Measurements from ENCODE around the gene FCN2.
A peak's percentile ranks its signal among the peaks of the same experiment; 100 is the strongest.

The FCN2 gene

DNA sequence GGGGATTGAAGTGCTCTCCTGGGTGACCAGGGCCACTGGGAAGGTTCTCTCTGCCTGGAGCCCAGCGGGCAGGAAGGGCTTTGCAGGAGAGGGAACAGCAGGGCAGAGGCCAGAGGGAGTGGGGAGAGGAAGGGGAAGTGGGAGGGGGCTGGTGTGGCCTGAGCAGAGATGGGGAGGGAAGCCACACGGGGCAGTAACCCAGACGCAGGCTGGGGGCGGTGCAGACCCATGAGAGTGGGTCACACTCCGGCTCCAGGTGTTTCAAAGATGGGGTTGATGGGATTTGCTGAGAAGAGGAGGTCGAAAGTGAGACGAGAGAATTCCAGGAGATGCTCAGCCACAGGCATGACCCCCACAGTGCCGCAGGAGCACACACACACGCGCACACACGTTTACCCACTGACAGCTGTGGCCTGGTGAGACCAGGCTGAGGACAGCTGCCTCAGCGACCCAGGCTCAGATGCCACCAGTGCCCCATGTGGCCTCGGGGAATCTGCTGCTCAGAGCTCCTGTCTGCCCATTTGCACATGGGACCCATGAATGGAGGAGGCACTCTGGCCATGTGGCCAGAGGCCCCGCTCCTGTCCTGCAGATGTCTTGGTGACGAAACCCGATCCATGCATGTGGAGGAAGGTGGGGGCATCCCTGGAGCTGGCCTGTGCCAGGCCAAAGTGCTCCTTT is 32.7 kb upstream of the FCN2 start:
- H3K9me3 ChIP-seq (ENCODE audit: control extremely low read depth in 1 of 5, control insufficient read depth in 4 of 5, insufficient read depth in 2 of 5, low read depth in 1 of 5, low read length in 4 of 5): peaks cover 0 to 11% (median 4%) of the 10 kb centered on the region in 5 experiments
- 66% methylated on average over 13 of the region's 16 CpGs for whole genome bisulfite sequencing (ENCODE audit: insufficient coverage)
- peaks cover 0 to 9% (median 0%) of the 10 kb centered on the region in 4 experiments for H3K36me3 ChIP-seq (ENCODE audit: control insufficient read depth in 4 of 4, insufficient read depth in 4 of 4, low read length in 3 of 4)
- CTCF ChIA-PET: no interaction called here
- H3K27ac ChIP-seq (ENCODE audit: insufficient read depth in 1 of 2, low read depth in 1 of 2, low read length in 2 of 2, poor library complexity in 1 of 2, severe bottlenecking in 2 of 2): no peak overlapping the region
- H3K27me3 ChIP-seq (replicated peaks in 2 of 5; ENCODE audit: control insufficient read depth in 4 of 5, insufficient read depth in 5 of 5, low read length in 4 of 5): no peaks in the 10 kb centered on the region
- peak in 2 of 3 donors; percentile 26 to 45 for DNase-seq
- H3K4me1 ChIP-seq (ENCODE audit: control extremely low read depth in 1 of 4, control insufficient read depth in 4 of 4, insufficient read depth in 4 of 4, low read length in 3 of 4): peaks cover 0 to 16% (median 11%) of the 10 kb centered on the region in 4 experiments
- POLR2A ChIA-PET: no interaction called here
- H3K4me3 ChIP-seq (ENCODE audit: control insufficient read depth in 1 of 7, extremely low read depth in 1 of 7, insufficient read depth in 4 of 7, low read depth in 2 of 7, low read length in 6 of 7): no peak overlapping the region

DNA sequence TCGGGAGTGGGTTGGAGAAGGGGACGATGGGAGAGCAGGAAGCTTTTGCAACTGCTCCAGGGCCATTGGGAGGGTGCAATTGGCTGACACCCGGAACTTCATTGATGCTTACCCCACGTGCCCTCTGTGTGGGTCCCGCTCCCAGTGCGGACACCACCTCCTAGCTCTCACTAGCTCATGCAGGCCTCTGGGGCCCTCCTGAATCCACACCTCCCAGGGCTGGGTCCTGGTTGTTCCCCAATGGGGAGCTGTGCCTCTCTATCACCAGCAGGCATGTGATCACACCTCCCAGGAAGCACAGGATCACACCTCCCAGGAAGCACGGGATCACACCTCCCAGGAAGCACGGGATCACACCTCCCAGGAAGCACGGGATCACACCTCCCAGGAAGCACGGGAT is 32.1 kb upstream of the FCN2 start:
- POLR2A ChIA-PET: no interaction called here
- CTCF ChIA-PET: no interaction called here

DNA sequence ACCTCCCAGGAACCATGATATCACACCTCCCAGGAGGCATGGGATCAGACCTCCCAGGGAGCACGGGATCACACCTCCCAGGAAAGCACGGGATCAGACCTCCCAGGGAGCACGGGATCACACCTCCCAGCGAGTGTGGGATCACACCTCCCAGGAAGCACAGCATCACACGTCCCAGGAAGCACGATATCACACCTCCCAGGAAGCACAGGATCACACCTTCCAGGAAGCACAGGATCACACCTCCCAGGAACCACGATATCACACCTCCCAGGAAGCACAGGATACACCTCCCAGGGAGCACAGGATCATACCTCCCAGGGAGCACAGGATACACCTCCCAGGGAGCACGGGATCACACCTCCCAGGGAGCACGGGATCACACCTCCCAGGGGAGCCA is 30.0 kb upstream of the FCN2 start:
- peaks cover 0 to 11% (median 4%) of the 10 kb centered on the region in 5 experiments for H3K9me3 ChIP-seq (ENCODE audit: control extremely low read depth in 1 of 5, control insufficient read depth in 4 of 5, insufficient read depth in 2 of 5, low read depth in 1 of 5, low read length in 4 of 5)
- ChIA-PET POLR2A (no interaction called here), CTCF (no interaction called here)
- no peak for DNase-seq
- no peak overlapping the region for H3K27ac ChIP-seq (ENCODE audit: insufficient read depth in 1 of 2, low read depth in 1 of 2, low read length in 2 of 2, poor library complexity in 1 of 2, severe bottlenecking in 2 of 2)
- H3K36me3 ChIP-seq (ENCODE audit: control insufficient read depth in 4 of 4, insufficient read depth in 4 of 4, low read length in 3 of 4): no peaks in the 10 kb centered on the region
- peaks cover 0 to 16% (median 11%) of the 10 kb centered on the region in 4 experiments for H3K4me1 ChIP-seq (ENCODE audit: control extremely low read depth in 1 of 4, control insufficient read depth in 4 of 4, insufficient read depth in 4 of 4, low read length in 3 of 4)
- 77% methylated on average over 3 of the region's 9 CpGs for WGBS (ENCODE audit: insufficient coverage)
- H3K4me3 ChIP-seq (ENCODE audit: control insufficient read depth in 1 of 7, extremely low read depth in 1 of 7, insufficient read depth in 4 of 7, low read depth in 2 of 7, low read length in 6 of 7): no peak overlapping the region
- H3K27me3 ChIP-seq (replicated peaks in 2 of 5; ENCODE audit: control insufficient read depth in 4 of 5, insufficient read depth in 5 of 5, low read length in 4 of 5): peaks cover 0 to 2% (median 0%) of the 10 kb centered on the region in 5 experiments

More for the DNA sequence above, 32.1 kb upstream of the FCN2 start:
- Histone ChIP-seq H3K4me3 (ENCODE audit: control insufficient read depth in 1 of 7, extremely low read depth in 1 of 7, insufficient read depth in 4 of 7, low read depth in 2 of 7, low read length in 6 of 7) (no peak overlapping the region), H3K36me3 (ENCODE audit: control insufficient read depth in 4 of 4, insufficient read depth in 4 of 4, low read length in 3 of 4) (peaks cover 0 to 6% (median 0%) of the 10 kb centered on the region in 4 experiments), H3K27me3 (replicated peaks in 2 of 5; ENCODE audit: control insufficient read depth in 4 of 5, insufficient read depth in 5 of 5, low read length in 4 of 5) (peaks cover 0 to 2% (median 0%) of the 10 kb centered on the region in 5 experiments), H3K9me3 (ENCODE audit: control extremely low read depth in 1 of 5, control insufficient read depth in 4 of 5, insufficient read depth in 2 of 5, low read depth in 1 of 5, low read length in 4 of 5) (peaks cover 0 to 11% (median 4%) of the 10 kb centered on the region in 5 experiments), H3K27ac (ENCODE audit: insufficient read depth in 1 of 2, low read depth in 1 of 2, low read length in 2 of 2, poor library complexity in 1 of 2, severe bottlenecking in 2 of 2) (no peak overlapping the region), H3K4me1 (ENCODE audit: control extremely low read depth in 1 of 4, control insufficient read depth in 4 of 4, insufficient read depth in 4 of 4, low read length in 3 of 4) (peaks cover 0 to 16% (median 11%) of the 10 kb centered on the region in 4 experiments)
- WGBS (ENCODE audit: insufficient coverage): 80% methylated on average over 5 of the region's 10 CpGs
- peak in 1 of 3 donors; percentile 4 for DNase-seq

DNA sequence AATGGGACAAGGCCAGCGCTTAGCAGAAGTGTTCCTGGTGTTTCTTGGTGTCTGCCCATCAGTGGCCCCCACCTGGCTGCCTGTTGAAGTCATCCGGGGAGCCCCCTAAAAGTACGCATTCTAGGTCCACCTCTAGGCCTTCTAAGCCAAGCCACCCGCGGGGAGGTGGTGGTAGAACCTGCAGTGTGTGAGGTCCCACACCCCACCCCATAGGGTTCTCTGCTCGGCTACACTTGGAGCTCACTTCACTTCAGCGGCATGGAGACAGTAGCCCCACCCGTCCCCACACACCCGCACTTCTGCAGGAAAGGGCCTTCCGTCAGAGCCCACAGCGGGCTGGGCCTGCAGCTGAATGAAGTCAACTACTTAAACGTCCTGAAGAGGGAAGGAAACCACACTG is 29.6 kb upstream of the FCN2 start:
- 39% methylated on average over 7 of the region's 12 CpGs for WGBS (ENCODE audit: insufficient coverage)

DNA sequence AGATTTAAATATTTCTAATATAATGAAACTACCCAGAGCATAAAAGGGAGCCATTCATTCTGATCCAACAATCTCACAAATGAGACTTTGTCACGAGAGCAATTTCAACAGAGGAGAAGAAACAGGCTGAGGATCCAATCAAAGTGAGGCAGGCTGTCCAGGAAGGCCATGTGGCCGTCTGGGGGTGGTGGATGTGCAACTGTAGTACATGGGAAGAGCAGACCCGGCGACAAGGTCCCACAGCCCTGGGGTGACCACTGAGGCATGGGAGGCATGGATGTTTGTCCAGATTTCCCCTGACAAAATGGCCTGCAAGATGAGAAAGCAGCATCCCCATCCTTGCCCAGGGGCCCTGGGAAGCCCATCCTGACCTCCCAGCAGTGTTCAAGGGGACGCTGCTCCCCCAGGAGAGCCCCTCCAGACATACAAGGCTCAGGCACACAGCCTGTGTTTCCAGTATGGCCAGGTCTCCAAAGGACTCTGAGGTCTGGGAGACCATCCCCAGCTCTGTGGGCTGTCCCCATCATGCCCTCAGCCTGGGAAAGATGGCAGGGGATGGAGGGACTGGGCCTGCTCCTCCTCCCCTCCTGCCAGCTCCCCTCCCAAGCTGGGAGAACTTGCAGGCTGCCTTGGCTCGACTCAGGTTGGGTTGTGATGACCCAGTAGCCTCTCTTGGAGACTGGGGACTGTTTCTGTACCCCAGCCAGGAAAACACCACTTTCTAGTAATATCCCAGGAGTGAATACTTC is 27.5 kb upstream of the FCN2 start:
- no peak overlapping the region for H3K4me3 ChIP-seq (ENCODE audit: control insufficient read depth in 1 of 7, extremely low read depth in 1 of 7, insufficient read depth in 4 of 7, low read depth in 2 of 7, low read length in 6 of 7)
- no peaks in the 10 kb centered on the region for H3K36me3 ChIP-seq (ENCODE audit: control insufficient read depth in 4 of 4, insufficient read depth in 4 of 4, low read length in 3 of 4)
- H3K27ac ChIP-seq (ENCODE audit: insufficient read depth in 1 of 2, low read depth in 1 of 2, low read length in 2 of 2, poor library complexity in 1 of 2, severe bottlenecking in 2 of 2): no peak overlapping the region
- 93% methylated on average over 5 of the region's 6 CpGs for WGBS (ENCODE audit: insufficient coverage)
- POLR2A ChIA-PET: no interaction called here
- H3K27me3 ChIP-seq (replicated peaks in 2 of 5; ENCODE audit: control insufficient read depth in 4 of 5, insufficient read depth in 5 of 5, low read length in 4 of 5): peaks cover 0 to 2% (median 0%) of the 10 kb centered on the region in 5 experiments
- CTCF ChIA-PET: interaction anchor here (0.6 kb wide), 1 partner anchor 593 kb away, joined by 3 read pairs; no protein-coding TSS in a partner anchor
- H3K4me1 ChIP-seq (ENCODE audit: control extremely low read depth in 1 of 4, control insufficient read depth in 4 of 4, insufficient read depth in 4 of 4, low read length in 3 of 4): peaks cover 0 to 9% (median 4%) of the 10 kb centered on the region in 4 experiments
- H3K9me3 ChIP-seq (ENCODE audit: control extremely low read depth in 1 of 5, control insufficient read depth in 4 of 5, insufficient read depth in 2 of 5, low read depth in 1 of 5, low read length in 4 of 5): peaks cover 0 to 11% (median 4%) of the 10 kb centered on the region in 5 experiments
- no peak for DNase-seq

More for the DNA sequence above, 29.6 kb upstream of the FCN2 start:
- Histone ChIP-seq H3K9me3 (ENCODE audit: control extremely low read depth in 1 of 5, control insufficient read depth in 4 of 5, insufficient read depth in 2 of 5, low read depth in 1 of 5, low read length in 4 of 5) (peaks cover 0 to 11% (median 4%) of the 10 kb centered on the region in 5 experiments), H3K27ac (ENCODE audit: insufficient read depth in 1 of 2, low read depth in 1 of 2, low read length in 2 of 2, poor library complexity in 1 of 2, severe bottlenecking in 2 of 2) (no peak overlapping the region), H3K4me1 (ENCODE audit: control extremely low read depth in 1 of 4, control insufficient read depth in 4 of 4, insufficient read depth in 4 of 4, low read length in 3 of 4) (peaks cover 0 to 16% (median 11%) of the 10 kb centered on the region in 4 experiments), H3K27me3 (replicated peaks in 2 of 5; ENCODE audit: control insufficient read depth in 4 of 5, insufficient read depth in 5 of 5, low read length in 4 of 5) (peaks cover 0 to 2% (median 0%) of the 10 kb centered on the region in 5 experiments), H3K36me3 (ENCODE audit: control insufficient read depth in 4 of 4, insufficient read depth in 4 of 4, low read length in 3 of 4) (no peaks in the 10 kb centered on the region), H3K4me3 (ENCODE audit: control insufficient read depth in 1 of 7, extremely low read depth in 1 of 7, insufficient read depth in 4 of 7, low read depth in 2 of 7, low read length in 6 of 7) (no peak overlapping the region)
- ChIA-PET CTCF (no interaction called here), POLR2A (no interaction called here)
- peak; percentile 39 to 88 (median 85) for DNase-seq

DNA sequence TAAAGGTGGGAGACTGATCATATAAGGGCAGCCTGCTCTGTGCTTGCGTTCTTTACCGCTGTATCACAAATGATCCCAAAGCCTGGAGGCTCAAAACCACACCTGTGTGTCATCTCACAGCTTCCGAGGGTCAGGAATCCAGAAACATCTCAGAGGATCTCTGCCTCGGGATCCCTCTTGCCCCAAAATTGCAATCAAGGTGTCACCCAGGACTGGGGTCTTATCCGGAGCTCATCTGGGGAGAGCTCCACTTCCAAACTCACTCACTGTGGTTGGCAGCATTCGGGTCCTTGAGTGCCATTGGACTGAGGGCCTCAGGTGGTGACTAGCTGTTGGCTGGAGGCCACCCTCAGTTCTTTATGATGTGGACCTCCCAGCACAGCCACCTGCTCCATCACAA is 26.7 kb upstream of the FCN2 start:
- CTCF ChIA-PET: interaction anchor here (0.6 kb wide), 1 partner anchor 592 kb away, joined by 3 read pairs; no protein-coding TSS in a partner anchor
- peaks cover 0 to 9% (median 3%) of the 10 kb centered on the region in 4 experiments for H3K4me1 ChIP-seq (ENCODE audit: control extremely low read depth in 1 of 4, control insufficient read depth in 4 of 4, insufficient read depth in 4 of 4, low read length in 3 of 4)
- H3K27ac ChIP-seq (ENCODE audit: insufficient read depth in 1 of 2, low read depth in 1 of 2, low read length in 2 of 2, poor library complexity in 1 of 2, severe bottlenecking in 2 of 2): no peak overlapping the region
- H3K27me3 ChIP-seq (replicated peaks in 2 of 5; ENCODE audit: control insufficient read depth in 4 of 5, insufficient read depth in 5 of 5, low read length in 4 of 5): peaks cover 0 to 4% (median 0%) of the 10 kb centered on the region in 5 experiments
- no peak overlapping the region for H3K4me3 ChIP-seq (ENCODE audit: control insufficient read depth in 1 of 7, extremely low read depth in 1 of 7, insufficient read depth in 4 of 7, low read depth in 2 of 7, low read length in 6 of 7)
- H3K9me3 ChIP-seq (ENCODE audit: control extremely low read depth in 1 of 5, control insufficient read depth in 4 of 5, insufficient read depth in 2 of 5, low read depth in 1 of 5, low read length in 4 of 5): peaks cover 0 to 11% (median 6%) of the 10 kb centered on the region in 5 experiments
- DNase-seq: no peak
- POLR2A ChIA-PET: no interaction called here
- no peaks in the 10 kb centered on the region for H3K36me3 ChIP-seq (ENCODE audit: control insufficient read depth in 4 of 4, insufficient read depth in 4 of 4, low read length in 3 of 4)
- WGBS (ENCODE audit: insufficient coverage): 97% methylated on average over 5 of the region's 6 CpGs

Measured in common myeloid progenitor, CD34-positive (primary cell).